GM19467 (cell line): ENCODE measurements around the gene KRTAP5-1.

Experiments
- ATAC-seq: cut with Tn5 transposase; IDR thresholded peaks from one replicate; pipeline ENCODE4 v1.9.1; 2021; ENCODE audit warnings: mild to moderate bottlenecking, moderate library complexity; ENCODE audit not compliant: unreplicated experiment

Gene KRTAP5-1

DNA sequence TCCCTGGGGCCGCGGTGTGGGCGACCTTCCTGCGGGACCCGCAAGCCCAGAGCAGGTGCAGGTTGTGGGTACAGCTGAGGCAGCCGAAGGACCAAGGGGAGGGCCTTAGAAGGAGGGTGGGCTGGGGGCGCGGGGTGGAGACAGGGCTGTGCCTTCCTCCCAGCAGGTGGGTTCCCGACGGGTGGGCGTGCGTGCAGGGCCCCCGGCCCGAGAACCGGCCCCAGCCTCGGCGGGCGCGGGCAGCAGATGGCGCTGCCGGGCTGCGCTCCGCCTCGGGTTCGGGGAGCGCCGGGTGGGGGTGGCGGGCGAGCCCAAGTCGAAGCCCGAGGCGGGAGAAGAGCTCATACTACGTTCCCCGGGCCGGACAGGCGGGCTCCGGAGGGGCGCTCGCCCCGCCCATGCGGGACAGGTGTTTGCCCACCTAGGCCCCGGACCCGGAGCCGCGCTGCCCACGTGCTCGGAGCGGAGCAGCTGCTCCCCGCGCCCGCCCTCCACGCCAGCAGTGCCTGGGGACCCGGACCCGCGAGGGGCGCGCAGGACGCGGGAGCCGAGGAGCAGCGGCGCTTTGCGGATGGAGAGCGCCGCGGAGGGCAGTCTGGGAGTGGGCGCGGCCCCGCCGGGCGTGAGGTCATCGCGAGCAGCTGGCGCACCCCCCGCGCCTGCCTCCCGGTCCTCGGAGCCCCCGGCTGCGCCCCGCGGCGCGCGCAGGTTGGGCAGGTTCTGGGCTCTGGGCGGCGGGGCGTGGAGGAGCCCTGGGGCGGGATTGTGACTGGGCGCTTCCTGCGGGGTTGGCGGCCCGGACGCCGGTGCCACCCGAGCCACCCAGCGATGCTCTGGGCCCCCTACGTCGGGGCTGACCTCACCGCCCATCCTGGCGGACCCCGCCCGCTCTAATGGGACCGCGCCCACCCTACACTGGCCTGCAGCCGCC, 38.3 kb downstream of the KRTAP5-1 start:
- no peak for ATAC-seq

DNA sequence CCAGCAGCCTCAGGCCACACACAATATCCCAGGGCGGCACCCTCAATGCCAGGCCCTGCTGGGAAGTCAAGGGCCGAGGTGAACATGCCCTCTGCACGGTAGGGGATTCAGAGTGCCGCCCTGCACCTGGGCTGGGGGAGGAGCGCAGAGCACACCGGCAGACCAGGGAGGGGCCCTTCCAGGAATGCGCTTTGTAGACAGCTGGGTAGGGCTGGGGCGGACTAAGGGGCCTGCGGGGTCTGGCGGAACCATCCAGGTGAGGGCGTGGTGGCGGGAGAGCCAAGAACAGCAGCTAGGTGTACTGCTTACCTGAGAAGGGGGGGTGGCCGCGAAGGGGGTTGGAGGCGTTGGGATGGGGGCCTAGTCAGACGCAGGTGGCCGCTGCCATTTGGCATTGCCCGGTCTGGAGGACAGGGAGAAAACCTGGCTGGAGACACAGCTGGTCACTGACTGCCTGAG, 39.0 kb downstream of the KRTAP5-1 start:
- no peak for ATAC-seq

DNA sequence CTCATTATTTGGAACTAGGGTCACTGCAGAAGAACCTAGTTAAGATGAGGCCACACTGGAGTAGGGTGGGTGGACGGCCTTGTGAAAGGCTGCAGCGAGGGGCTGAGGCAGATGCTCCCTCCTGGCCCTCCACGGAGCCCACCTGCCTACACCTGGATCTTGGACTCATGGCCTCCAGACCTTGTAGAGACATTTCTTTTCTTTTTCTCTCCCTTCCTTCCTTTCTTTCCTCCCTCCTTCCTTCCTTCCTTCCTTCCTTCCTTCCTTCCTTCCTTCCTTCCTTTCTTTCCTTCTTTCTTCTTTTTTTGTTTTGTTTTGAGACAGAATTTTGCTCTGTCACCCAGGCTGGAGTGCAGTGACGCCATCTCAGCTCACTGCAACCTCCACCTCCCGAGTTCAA, 39.7 kb downstream of the KRTAP5-1 start:
- ATAC-seq: no peak

DNA sequence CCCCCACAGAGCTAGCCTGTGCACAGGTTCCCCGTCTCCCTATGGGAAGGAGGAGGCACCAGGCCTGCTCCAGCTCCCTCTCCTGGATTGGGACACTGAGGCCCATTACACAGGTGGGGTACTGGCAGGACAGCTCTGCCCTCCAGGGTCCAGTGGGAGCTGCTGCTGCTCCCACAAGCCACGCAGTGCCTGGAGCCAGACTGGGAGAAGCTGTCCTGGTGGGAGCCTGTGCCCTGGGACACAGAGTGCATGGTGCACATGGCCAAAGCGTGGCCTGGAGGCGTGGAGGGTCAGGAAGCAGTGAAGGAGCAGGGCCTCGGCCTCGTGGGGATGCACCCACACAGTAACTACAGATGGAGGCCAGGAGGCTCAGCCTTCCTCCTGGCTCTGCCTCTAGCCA, 40.5 kb downstream of the KRTAP5-1 start:
- no peak for ATAC-seq

DNA sequence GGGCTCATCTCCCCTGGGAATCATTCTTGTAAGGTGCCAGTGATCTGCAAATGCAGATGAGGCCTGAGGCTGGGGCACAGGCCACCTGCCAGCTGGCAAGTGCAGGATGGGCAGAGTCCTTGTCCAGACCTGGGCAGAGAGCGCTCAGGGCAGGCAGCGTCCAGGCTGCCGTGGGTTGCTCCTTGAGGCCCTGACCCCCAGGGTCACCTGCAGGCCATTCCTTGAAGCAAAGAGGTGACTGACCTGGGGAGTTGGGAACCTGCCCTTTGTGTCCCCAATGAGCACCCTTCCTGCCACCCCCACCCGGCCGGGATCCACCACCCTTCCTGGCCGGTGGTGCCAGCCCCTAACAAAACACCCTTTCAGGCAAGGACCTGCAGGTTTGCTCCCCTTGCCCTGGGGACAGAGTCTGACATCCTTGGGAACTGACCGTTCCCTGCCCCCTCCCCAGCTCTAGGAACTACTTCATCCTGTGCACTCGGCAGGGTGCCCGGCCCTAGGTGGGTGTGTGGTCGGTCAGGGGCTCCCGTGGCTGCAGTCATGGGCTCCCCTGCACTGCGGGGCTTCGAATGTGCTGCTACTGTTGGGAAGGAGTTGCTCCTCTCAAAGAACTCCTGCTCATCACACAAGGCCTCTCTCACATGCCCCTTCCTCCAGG, 41.3 kb downstream of the KRTAP5-1 start:
- ATAC-seq: no peak

DNA sequence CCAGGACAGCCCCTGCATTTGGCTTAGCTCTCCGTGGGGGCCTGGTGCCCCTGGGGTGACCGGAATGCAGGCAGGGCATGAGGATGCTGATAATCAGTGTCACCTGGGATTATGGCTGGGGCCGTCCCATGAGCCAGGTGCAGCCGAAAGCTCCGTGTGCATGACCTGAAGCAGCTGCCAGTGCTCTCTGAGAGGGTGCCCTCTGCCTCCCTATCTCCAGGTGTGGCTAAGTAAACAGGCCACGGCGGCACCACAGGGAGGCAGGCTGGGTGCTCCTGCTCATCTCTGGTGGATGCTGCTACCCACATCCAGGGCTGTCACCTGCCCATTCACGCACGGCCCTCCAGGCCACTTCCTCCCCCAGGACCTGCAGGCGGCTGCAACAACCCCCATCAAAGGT, 42.8 kb downstream of the KRTAP5-1 start:
- no peak for ATAC-seq

DNA sequence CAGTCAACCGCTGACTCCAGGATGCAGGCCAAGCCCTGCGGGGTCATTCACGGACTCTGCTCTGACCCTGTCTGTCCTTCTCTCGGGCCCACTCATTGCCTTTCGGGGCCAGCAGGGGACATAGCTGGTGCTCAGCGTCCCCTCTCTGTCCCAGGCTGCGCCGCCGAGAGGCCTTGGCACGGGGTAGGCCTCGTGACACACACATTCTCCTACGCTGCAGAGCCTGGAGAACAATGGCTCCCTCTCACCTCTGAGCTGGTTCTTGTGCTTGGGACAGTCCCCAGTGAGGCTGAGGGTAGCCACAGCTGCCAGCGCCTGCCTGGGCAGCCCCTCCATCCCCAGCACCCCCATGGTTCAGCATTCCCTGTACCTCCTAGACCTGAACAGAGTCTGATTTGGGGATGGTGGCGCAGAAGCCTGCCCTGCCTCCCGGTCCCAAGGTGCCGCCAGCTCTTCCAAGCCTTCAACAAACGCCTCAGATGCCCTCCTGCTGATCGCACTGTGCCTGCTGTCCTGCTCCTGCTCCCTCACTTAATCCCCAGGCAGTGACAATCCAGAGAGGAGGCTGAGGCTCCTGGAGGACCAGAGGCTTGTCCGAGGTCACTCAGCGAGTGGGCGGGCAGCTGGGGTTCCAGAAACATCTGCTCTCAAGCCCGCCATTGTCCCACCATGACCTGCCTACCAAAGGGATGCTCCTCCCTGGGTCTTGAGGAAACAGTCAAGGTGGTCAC, 43.4 kb downstream of the KRTAP5-1 start:
- no peak for ATAC-seq

DNA sequence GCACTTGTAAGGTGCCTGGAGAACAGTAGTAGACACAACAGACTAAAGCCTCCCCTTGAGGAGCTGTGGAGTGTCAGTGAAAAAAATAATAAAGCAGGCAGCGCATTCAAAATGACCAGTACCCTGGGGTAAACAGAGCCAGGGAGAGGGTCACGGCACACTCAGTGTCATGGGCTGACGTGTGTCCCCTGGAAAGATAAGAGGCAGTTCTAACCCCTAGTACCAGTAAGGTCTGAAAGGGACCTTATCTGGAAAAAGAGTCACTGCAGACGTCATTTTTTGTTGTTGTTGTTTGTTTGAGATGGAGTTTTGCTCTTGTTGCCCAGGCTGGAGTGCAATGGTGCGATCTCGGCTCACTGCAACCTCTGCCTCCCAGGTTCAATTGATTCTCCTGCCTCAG, 45.0 kb downstream of the KRTAP5-1 start:
- no peak for ATAC-seq

DNA sequence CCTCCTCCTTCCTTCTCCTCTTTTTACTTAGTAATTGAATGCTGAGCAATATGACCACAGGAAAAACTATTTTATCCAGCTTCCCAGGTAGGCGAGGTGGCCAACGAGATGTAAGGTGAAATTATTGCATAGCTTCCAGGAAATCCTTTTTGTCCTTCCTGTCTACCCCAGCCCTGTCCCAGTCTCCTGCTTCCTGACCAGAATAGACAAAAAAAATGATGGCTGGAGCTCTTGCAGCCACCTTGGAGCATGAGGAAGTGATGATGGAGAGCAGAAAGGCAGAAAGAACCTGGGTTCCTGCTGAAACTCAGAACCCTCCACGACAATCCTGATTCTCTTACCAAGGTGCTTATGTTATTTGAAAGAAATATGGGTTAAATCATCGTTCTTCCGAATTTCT, 46.9 kb downstream of the KRTAP5-1 start:
- no peak for ATAC-seq

DNA sequence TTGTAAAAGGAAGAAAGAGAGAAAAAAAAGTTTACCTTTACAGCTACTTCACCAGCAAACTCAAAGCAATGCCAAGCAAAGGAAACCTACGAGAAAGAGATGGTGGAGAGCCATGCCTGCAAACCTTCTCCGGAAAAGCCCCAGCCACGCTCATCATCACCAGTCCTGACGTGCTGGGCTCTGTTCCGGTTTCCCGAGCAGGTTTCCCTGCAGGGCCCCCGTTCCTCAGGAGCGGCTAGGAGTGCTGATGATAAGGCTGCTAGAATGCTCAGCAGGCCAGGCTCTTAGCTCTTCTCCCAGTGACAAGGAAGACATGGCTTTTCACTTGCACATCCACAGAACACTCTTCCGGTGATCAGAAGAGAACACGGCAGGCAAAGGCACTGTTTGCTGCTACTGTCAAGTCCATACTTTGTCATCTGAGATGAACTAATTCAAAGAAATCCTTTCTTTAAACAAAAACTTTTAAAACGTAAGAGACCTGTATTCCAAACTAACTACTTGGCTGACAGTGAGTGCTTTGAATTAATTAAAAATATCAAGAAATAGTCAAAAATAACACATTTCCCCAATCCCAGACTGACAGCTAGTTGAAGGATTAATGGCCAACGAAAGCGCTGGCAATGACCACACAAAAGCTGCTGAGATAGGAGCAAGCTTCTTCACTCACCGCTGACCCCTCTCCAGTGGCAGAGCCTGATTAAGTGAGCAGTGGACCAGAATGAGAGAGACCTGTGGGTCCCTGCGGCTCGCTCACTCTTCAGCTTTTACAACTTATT, 48.8 kb downstream of the KRTAP5-1 start:
- no peak for ATAC-seq

DNA sequence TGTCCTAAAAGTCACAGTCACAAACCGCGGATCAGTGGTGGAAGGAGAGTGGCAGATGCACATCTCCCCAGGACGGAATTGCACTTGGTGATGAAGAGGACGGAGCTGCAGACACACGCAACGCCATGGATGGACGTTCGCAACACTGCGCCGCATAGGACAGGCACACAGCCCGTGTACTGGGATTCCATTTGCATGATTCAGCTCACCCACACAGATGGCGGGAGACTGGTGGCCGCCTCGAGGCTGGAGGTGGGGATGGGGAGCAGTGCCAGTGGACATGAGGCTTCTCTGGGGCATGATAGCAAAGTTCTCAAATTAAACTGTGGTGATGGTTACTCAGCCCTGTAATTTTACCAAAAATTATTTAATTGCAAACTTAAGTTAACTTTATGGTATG, 50.4 kb downstream of the KRTAP5-1 start:
- no peak for ATAC-seq
